Vagina (tissue), 2 donors: ENCODE data around the gene TTLL4.

ENCODE experiments used
- CTCF ChIP-seq, 3 experiments: fragments of 450-650 bp in 2 of 3; fragments of 200-600 bp in 1 of 3; sonication (generic) in 1 of 3; IDR thresholded peaks; one replicate each; pipeline ENCODE4 v1.5.1; 2017 to 2019; ENCODE audit warnings: antibody characterized with exemption in 3 of 3, mild to moderate bottlenecking in 2 of 3, moderate library complexity in 2 of 3
- POLR2A ChIP-seq, 2 donors: fragments of 450-650 bp; IDR thresholded peaks; one replicate each; pipeline ENCODE4 v1.6.1; 2017; ENCODE audit warnings: antibody characterized with exemption in 2 of 2, mild to moderate bottlenecking in 2 of 2, moderate library complexity in 2 of 2
- POLR2AphosphoS5 ChIP-seq, 2 donors: sonication (generic); formaldehyde crosslinking; IDR thresholded peaks; one replicate each; pipeline ENCODE4 v1.9.0; 2017; ENCODE audit warnings: antibody characterized with exemption in 2 of 2, mild to moderate bottlenecking in 2 of 2, low read depth in 1 of 2; ENCODE audit not compliant: insufficient read depth in 1 of 2

GRCh38 chr2:218798767-218799504 lies 88.3 kb downstream of the TTLL4 start:
- TF ChIP-seq CTCF (IDR thresholded peaks at IDR 0.05) (no peak), POLR2A (IDR thresholded peaks at IDR 0.05) (no peak), POLR2AphosphoS5 (IDR thresholded peaks at IDR 0.05; ENCODE audit: insufficient read depth in 1 of 2, low read depth in 1 of 2) (no peak)
